NCI-H2081 (cell line): ENCODE measurements around the gene COL24A1.
"Not testable (repeated sequence)": the region's sequence is repeated elsewhere in the genome, so short reads cannot be mapped to it uniquely, and the experiment has no call there.

Source experiments
- DNase-seq, 2 experiments: peaks; one replicate each; lab custom pipeline; 2025; lab: John Stamatoyannopoulos, UW

The COL24A1 gene

GRCh38 chr1:86153836-86154235 lies 2.7 kb downstream of the COL24A1 start:
- DNase-seq: no peak

- no peak for DNase-seq
These were observed 3.7 kb downstream of the COL24A1 start for GRCh38 chr1:86152887-86153286.

- DNase-seq: no peak
These were observed 5.1 kb downstream of the COL24A1 start for GRCh38 chr1:86151427-86151826.

GRCh38 chr1:86150553-86151055 lies 6.0 kb downstream of the COL24A1 start:
- DNase-seq: no peak

GRCh38 chr1:86149591-86149990 lies 7.0 kb downstream of the COL24A1 start:
- DNase-seq: no peak

GRCh38 chr1:86147755-86148154 lies 8.8 kb downstream of the COL24A1 start:
- DNase-seq: no peak

- DNase-seq: no peak
These were observed 10.0 kb downstream of the COL24A1 start for GRCh38 chr1:86146566-86146965.

- DNase-seq: no peak
These were observed 16.2 kb downstream of the COL24A1 start for GRCh38 chr1:86140281-86140880.

GRCh38 chr1:86138746-86139145 lies 17.8 kb downstream of the COL24A1 start:
- no peak for DNase-seq

GRCh38 chr1:86137436-86137835 lies 19.1 kb downstream of the COL24A1 start:
- DNase-seq: no peak

GRCh38 chr1:86119214-86119764 lies 37.3 kb downstream of the COL24A1 start:
- DNase-seq: no peak

GRCh38 chr1:86114816-86115400 lies 41.7 kb downstream of the COL24A1 start:
- DNase-seq: no peak

- DNase-seq: no peak
These were observed 42.3 kb downstream of the COL24A1 start for GRCh38 chr1:86114236-86114635.

- DNase-seq: not testable (repeated sequence)
These were observed 45.0 kb downstream of the COL24A1 start for GRCh38 chr1:86111590-86111989.

GRCh38 chr1:86110451-86111129 lies 46.0 kb downstream of the COL24A1 start:
- DNase-seq: no peak

- DNase-seq: no peak
These were observed 51.1 kb downstream of the COL24A1 start for GRCh38 chr1:86105533-86105866.

GRCh38 chr1:86104606-86105532 lies 51.7 kb downstream of the COL24A1 start:
- DNase-seq: no peak

GRCh38 chr1:86101616-86102015 lies 55.0 kb downstream of the COL24A1 start:
- DNase-seq: no peak

GRCh38 chr1:86100401-86100800 lies 56.2 kb downstream of the COL24A1 start:
- no peak for DNase-seq

GRCh38 chr1:86089765-86090164 lies 66.8 kb downstream of the COL24A1 start:
- no peak for DNase-seq

- no peak for DNase-seq
These were observed 70.7 kb downstream of the COL24A1 start for GRCh38 chr1:86085741-86086409.
